ENCODE measurements around the gene LAPTM5.
A peak's percentile ranks its signal among the peaks of the same experiment; 100 is the strongest.

Gene LAPTM5

DNA sequence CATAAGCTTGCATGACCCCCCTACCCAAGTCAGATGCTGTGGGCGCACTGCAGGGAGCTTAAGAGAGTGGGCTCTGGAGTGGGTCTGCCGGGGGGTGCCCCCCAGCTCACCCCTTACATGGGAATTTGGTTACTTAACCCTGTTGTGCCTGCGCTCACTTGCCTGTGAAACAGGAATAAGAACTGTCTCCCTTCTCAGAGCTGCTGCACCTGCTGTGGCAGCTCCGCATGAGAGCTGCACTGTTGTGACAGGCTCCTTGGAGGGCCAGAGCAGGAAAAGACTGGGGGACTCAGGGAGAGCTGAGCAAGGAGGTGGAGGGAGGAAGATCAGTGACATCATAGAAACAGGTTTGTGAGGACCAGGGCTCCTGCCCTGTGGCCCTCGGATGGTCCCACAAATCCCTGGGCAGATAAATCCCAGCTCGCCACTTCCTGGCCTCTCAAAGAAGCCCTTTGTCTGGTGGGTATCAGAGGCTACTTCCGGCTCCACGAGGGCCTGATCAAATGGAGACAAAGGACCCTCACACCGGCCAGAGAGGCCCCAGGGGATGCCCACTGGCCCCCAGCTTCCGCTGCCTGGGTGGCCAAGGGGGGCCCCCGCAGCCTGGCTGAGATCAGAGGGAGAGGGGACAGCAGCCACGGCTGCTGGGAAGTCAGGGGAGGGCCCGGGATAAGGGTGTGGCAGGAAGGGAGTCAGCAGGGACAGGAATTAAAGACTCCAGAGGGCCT lies 28.9 kb upstream of the LAPTM5 start:
- DNase-seq = no peak

GRCh38 chr1:30785714-30786113 lies 28.1 kb upstream of the LAPTM5 start:
- DNase-seq = no peak

GRCh38 chr1:30785181-30785580 lies 27.6 kb upstream of the LAPTM5 start:
- DNase-seq = no peak

- no peak for DNase-seq
Observed at GRCh38 chr1:30783256-30783915, 25.8 kb upstream of the LAPTM5 start.

GRCh38 chr1:30782361-30783255 lies 25.0 kb upstream of the LAPTM5 start:
- peak; percentile 70 for DNase-seq

DNA sequence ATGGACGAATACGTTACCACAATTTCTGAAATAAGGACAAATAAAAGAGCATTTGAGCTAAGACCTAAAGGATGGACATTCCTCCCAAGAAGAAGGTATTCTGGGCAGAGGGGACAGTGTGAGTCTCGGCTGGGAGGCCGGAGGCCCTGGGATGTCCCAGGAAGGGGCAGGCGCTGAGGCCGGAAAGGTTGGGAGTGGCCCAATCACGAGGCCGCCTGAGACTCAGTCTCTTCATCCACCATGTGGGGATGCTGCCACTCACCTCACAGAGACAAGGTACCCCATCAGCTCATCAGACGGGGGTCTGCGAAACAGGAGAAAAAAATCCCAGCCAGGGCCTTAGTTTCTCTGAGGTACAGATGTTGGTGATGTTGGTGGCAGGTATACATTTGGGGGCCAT lies 24.3 kb upstream of the LAPTM5 start:
- no peak for DNase-seq

GRCh38 chr1:30780409-30780808 lies 22.8 kb upstream of the LAPTM5 start:
- no peak for DNase-seq

GRCh38 chr1:30779294-30780071 lies 21.9 kb upstream of the LAPTM5 start:
- peak; percentile 63 for DNase-seq

GRCh38 chr1:30778979-30779293 lies 21.4 kb upstream of the LAPTM5 start:
- no peak for DNase-seq

DNA sequence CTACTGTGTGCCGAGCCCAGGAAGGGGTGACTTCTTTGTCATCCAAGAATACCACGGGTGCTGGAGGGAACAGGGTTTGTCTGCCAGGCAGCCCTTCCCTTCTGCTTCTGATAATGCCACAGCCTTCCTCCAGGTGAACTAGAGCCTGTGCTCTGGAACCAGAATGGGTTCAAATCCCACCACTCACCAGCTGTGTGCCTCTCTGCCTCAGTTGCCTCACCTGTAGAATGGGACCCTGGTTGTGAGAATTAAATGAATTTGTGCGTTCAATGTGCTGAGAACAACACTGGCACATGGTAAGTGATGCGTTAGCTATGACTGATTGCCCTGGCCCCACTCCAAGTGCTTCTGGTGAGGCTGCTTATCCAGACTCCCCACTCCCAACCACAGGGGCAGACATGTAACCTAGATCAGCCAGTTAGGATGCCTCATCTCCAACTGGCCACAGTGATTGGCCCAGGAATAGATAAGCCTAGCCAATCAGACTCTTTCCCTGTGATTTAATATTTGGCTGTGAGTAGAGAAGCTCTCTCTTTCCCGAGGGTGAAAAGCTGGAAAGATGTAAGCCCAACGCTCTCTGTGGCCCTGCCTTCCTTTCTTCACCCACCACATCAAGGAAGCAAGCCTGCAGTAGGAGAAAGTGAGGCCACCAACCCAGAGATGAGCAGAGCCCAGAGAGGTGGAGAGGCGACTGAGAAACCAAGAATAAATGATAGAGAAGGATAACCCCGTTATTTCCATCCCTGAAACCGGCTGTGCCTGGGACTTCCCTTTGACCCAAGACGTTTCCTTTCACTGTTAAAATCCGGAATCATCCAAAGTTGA lies 20.8 kb upstream of the LAPTM5 start:
- no peak for DNase-seq

GRCh38 chr1:30777904-30778153 lies 20.3 kb upstream of the LAPTM5 start:
- DNase-seq = no peak

GRCh38 chr1:30777060-30777903 lies 19.7 kb upstream of the LAPTM5 start:
- no peak for DNase-seq

DNA sequence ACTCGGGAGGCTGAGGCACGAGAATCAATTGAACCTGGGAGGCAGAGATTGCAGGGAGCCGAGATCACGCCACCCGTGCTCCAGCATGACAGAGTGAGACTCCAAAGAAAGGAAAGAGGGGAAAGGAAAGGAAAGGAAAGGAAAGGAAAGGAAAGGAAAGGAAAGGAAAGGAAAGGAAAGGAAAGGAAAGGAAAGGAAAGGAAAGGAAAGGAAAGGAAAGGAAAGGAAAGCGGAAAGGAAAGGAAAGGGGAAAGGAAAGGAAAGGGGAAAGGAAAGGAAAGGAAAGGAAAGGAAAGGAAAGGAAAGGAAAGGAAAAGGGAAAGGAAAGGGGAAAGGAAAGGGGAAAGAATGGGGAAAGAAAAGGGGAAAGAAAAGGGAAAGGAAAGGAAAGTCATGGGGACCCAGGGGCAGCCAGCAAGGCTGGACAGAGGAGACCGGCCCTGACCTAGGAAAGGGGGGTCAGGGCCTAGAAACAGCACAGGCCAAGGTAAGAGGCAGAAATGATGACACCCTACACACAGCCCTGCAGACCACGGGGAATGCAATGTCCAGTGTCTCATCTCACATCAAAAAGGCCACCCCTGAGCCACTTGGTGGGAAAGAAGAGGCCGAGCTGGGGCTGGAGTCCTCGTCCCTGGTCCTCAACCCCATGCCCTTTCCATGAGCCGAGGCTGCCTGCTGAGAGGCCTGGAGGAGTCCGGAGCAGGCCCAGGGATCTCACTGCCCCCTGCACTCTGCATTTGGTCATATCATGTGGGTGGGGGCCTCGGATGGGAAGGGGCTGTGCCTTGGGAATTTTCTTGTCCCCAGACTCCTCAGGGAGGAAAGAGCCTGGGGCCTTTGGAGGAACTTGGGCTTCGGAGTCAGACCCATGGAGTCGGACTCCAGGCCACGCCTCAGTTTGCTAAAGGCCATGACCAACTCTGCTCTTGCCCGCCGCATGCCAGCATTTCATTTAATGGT lies 18.8 kb upstream of the LAPTM5 start:
- no peak for DNase-seq

GRCh38 chr1:30775433-30775975 lies 17.9 kb upstream of the LAPTM5 start:
- no peak for DNase-seq

DNA sequence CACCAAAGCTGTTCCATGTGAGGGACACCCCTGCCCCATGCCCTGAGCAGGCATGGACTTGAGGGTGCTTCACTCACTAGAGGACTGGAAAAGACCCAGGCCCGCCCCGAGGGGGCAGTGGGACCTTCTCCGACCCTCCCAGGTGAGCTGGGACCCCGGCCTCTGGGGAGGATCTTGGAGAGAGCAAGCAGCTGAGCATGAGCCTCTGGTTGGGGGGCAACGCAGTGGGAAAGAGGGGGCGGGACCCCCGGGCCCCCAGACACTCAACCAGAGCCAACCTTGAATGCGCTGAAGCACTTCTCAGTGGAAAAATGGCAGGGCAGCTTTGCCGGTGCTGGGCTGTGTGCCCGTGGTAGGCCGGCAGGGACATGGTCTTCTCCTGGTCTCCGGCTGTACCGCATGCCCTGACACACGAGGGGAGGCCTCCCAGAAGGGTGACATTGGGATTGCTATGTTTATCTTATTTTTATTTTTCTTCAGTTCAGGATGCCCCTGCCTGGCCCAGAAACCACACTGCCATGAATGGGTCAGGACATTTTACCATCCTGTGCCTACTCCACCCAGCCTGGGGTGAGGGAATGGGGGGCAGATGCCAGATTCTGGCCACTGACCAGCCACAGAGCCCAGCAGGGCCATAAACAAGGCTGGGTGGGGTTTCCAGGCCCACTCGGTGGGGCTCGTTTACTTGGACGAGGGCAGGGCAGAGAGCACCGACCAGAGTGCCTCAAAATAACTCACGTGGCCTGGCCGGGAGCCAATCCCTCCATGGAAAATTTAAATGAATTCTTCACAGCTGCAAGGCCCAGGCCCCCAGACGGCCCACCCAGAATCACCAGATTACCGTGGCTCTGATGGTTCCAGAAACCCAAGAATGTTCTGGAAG lies 17.2 kb upstream of the LAPTM5 start:
- no peak for DNase-seq

DNA sequence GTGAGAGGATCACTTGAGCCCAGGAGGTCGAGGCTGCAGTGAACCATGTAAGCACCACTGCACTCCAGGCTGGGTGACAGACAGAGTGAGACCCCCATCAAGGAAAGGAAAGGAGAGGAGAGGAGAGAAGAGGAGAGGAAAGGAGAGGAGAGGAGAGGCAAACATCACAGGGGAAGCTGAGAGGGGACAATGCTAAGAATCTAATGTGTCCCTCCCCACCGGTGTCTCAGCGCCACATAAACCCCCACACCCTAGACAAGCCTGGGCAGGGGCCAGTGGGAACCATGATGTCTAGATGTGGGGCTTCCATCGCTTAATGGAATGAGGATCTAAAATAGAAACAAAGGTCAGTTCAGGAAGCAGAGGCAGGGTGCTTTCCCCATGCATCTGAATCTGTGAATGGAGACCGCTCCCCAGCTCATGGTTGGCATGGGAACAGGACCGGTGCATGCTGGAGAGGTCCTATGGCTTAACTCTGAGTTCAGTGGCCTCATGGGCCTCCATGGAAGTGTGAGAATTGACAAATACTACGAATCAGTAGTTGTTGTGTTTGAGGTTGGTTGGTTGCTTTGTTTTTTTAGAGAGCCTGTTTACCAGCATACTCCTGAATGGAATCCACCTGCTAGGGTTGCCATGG lies 16.3 kb upstream of the LAPTM5 start:
- no peak for DNase-seq

GRCh38 chr1:30771005-30771404 lies 13.4 kb upstream of the LAPTM5 start:
- DNase-seq = no peak

- no peak for DNase-seq
Observed at GRCh38 chr1:30770150-30770549, 12.6 kb upstream of the LAPTM5 start.

All from 8988T (cell line).